ENCODE data around the gene LEO1. TPM values are rescaled to one million over a fixed set of nuclear protein-coding genes. Genes with fewer than 3 reads are reported as not detected.

Gene LEO1
- total and polyA plus RNA-seq, 8 donors: 0.58 to 16.3 (median 11.2) TPM

GRCh38 chr15:52010633-52011595 lies 39.3 kb upstream of the LEO1 start:
- intact Hi-C loops (cut with DNase I; ENCODE audit: low total_unique reads): no loop called here
- DNase-seq: peak; percentile 39 to 71
- 42 to 65% (median 61%) methylated on average over 14 of the region's 14 CpGs for WGBS, 5 donors
- no peak for TF ChIP-seq CTCF (IDR thresholded peaks at IDR 0.05)
- H3K9me3 ChIP-seq: no peaks in the 10 kb centered on the region
- no peak overlapping the region for H3K4me3 ChIP-seq
- peaks cover 19 to 44% (median 33%) of the 10 kb centered on the region in 4 donors for H3K4me1 ChIP-seq
- H3K27me3 ChIP-seq: no peaks in the 10 kb centered on the region
- peak overlapping the region in 4 of 5 donors; percentile 15 to 64 (median 18) for H3K27ac ChIP-seq
- no peaks in the 10 kb centered on the region for H3K36me3 ChIP-seq

- H3K27ac ChIP-seq: peak overlapping the region in 2 of 5 donors; percentile 13 to 45
These were observed 37.3 kb upstream of the LEO1 start for GRCh38 chr15:52008698-52009434.

GRCh38 chr15:52008359-52008697 lies 36.8 kb upstream of the LEO1 start:
- H3K36me3 ChIP-seq: no peaks in the 10 kb centered on the region
- no peaks in the 10 kb centered on the region for H3K27me3 ChIP-seq
- peak overlapping the region in 2 of 5 donors; percentile 13 to 45 for H3K27ac ChIP-seq
- no peaks in the 10 kb centered on the region for H3K9me3 ChIP-seq
- TF ChIP-seq CTCF (IDR thresholded peaks at IDR 0.05) (no peak), EP300 (IDR thresholded peaks at IDR 0.05) (no peak), POLR2AphosphoS5 (IDR thresholded peaks at IDR 0.05) (no peak), POLR2A (IDR thresholded peaks at IDR 0.05) (no peak)
- intact Hi-C loops (cut with DNase I; ENCODE audit: low total_unique reads): no loop called here
- H3K4me1 ChIP-seq: peaks cover 19 to 44% (median 33%) of the 10 kb centered on the region in 4 donors
- H3K4me3 ChIP-seq: no peak overlapping the region
- no peak for DNase-seq
- WGBS, 5 donors: 84 to 97% (median 88%) methylated on average over 5 of the region's 5 CpGs

More at GRCh38 chr15:52008698-52009434, 37.3 kb upstream of the LEO1 start:
- WGBS, 5 donors: 50 to 61% (median 54%) methylated on average over 2 of the region's 2 CpGs
- H3K36me3 ChIP-seq: no peaks in the 10 kb centered on the region
- TF ChIP-seq EP300 (IDR thresholded peaks at IDR 0.05): no peak
- no peak for TF ChIP-seq POLR2A (IDR thresholded peaks at IDR 0.05)
- no peak for TF ChIP-seq POLR2AphosphoS5 (IDR thresholded peaks at IDR 0.05)
- TF ChIP-seq CTCF (IDR thresholded peaks at IDR 0.05): no peak
- no peak overlapping the region for H3K4me3 ChIP-seq
- DNase-seq: peak in 1 of 2 donors; percentile 70
- intact Hi-C loops (cut with DNase I; ENCODE audit: low total_unique reads): no loop called here
- no peaks in the 10 kb centered on the region for H3K27me3 ChIP-seq
- H3K9me3 ChIP-seq: no peaks in the 10 kb centered on the region
- H3K4me1 ChIP-seq: peaks cover 19 to 44% (median 33%) of the 10 kb centered on the region in 4 donors

- peak in 1 of 2 donors; percentile 20 for DNase-seq
- no peaks in the 10 kb centered on the region for H3K9me3 ChIP-seq
- intact Hi-C loops (cut with DNase I; ENCODE audit: low total_unique reads): no loop called here
- H3K27me3 ChIP-seq: no peaks in the 10 kb centered on the region
- peaks cover 11 to 35% (median 28%) of the 10 kb centered on the region in 4 donors for H3K4me1 ChIP-seq
- no peak overlapping the region for H3K27ac ChIP-seq
- TF ChIP-seq CTCF (IDR thresholded peaks at IDR 0.05) (no peak), EP300 (IDR thresholded peaks at IDR 0.05) (no peak), POLR2AphosphoS5 (IDR thresholded peaks at IDR 0.05) (no peak), POLR2A (IDR thresholded peaks at IDR 0.05) (no peak)
- WGBS, 5 donors: 69 to 73% (median 71%) methylated on average over 3 of the region's 3 CpGs
- no peaks in the 10 kb centered on the region for H3K36me3 ChIP-seq
- H3K4me3 ChIP-seq: no peak overlapping the region
These were observed 35.2 kb upstream of the LEO1 start for GRCh38 chr15:52006702-52007340.

Measured in stomach (tissue), 9 donors.